HEK293 (cell line): ENCODE results near the gene HAUS2.

Experiments used
- CTCF ChIA-PET: fragments of 350-600 bp; formaldehyde crosslinking; extraction: SDS; loops from one replicate; lab custom pipeline; 2021; ENCODE audit warnings: antibody characterized with exemption; lab: Yijun Ruan, JAX
- POLR2A ChIA-PET: fragments of 300-600 bp; formaldehyde crosslinking; extraction: SDS; loops from one replicate; lab custom pipeline; 2020; ENCODE audit warnings: antibody characterized with exemption, inconsistent platforms; lab: Yijun Ruan, JAX
- H3K27ac ChIP-seq: fragments of 200-500 bp; sonication (Bioruptor generic); 2 replicates; pipeline ENCODE4 v1.5.1; 2014; ENCODE audit warnings: low read depth, low read length, control low read depth, inconsistent platforms; ENCODE audit errors: extremely low read depth
- H3K36me3 ChIP-seq, 2 experiments: fragments of 200-500 bp in 1 of 2; sonication (Bioruptor generic) in 1 of 2; 1 replicate in 1 of 2; 2 replicates in 1 of 2; pipeline ENCODE4 v1.5.1; 2014 to 2017; ENCODE audit warnings: inconsistent platforms in 2 of 2, low read length in 2 of 2; ENCODE audit not compliant: control insufficient read depth in 2 of 2, insufficient read depth in 1 of 2
- H3K4me1 ChIP-seq: fragments of 200-500 bp; sonication (Bioruptor generic); 2 replicates; pipeline ENCODE4 v1.5.1; 2014; ENCODE audit warnings: mild to moderate bottlenecking, low read length, inconsistent platforms; ENCODE audit not compliant: control insufficient read depth, insufficient read depth
- H3K4me3 ChIP-seq: 2 replicates; pipeline ENCODE4 v1.5.1; 2011; ENCODE audit warnings: low read depth, mild to moderate bottlenecking, control low read depth, low read length, moderate library complexity
- H3K9me3 ChIP-seq: fragments of 200-500 bp; sonication (Bioruptor generic); 2 replicates; pipeline ENCODE4 v1.5.1; 2014; ENCODE audit warnings: low read depth, low read length, inconsistent platforms; ENCODE audit not compliant: control insufficient read depth, insufficient read depth
- HOXD13 ChIP-seq: sonication (generic); formaldehyde crosslinking; IDR thresholded peaks from 2 replicates; pipeline ENCODE4 v1.8.0; 2022; ENCODE audit warnings: missing genetic modification reagents, borderline replicate concordance
- KLF8 ChIP-seq: fragments of 450-650 bp; formaldehyde crosslinking; IDR thresholded peaks from 2 replicates; pipeline ENCODE4 v1.5.1; 2016; ENCODE audit warnings: missing biosample characterization, missing genetic modification characterization
- PRDM1 ChIP-seq: fragments of 450-650 bp; formaldehyde crosslinking; IDR thresholded peaks from 2 replicates; pipeline ENCODE4; 2016; ENCODE audit warnings: missing biosample characterization, missing genetic modification characterization
- SP3 ChIP-seq: fragments of 450-650 bp; formaldehyde crosslinking; IDR thresholded peaks from 2 replicates; pipeline ENCODE4 v1.5.1; 2016; ENCODE audit warnings: missing biosample characterization, missing genetic modification characterization
- YY2 ChIP-seq: fragments of 450-650 bp; formaldehyde crosslinking; IDR thresholded peaks from 2 replicates; pipeline ENCODE4 v1.5.1; 2016; ENCODE audit warnings: missing biosample characterization, missing genetic modification characterization
- ZNF112 ChIP-seq: fragments of 450-650 bp; formaldehyde crosslinking; IDR thresholded peaks from 2 replicates; pipeline ENCODE4 v1.5.0; 2017; ENCODE audit warnings: missing biosample characterization, missing genetic modification characterization
- ZNF133 ChIP-seq: fragments of 450-650 bp; formaldehyde crosslinking; IDR thresholded peaks from 2 replicates; pipeline ENCODE4 v1.5.1; 2016; ENCODE audit warnings: missing biosample characterization, missing genetic modification characterization
- ZNF16 ChIP-seq: fragments of 450-650 bp; formaldehyde crosslinking; IDR thresholded peaks from 2 replicates; pipeline ENCODE4 v1.5.1; 2016; ENCODE audit warnings: low read depth, missing biosample characterization, missing genetic modification characterization
- ZNF19 ChIP-seq: fragments of 450-650 bp; formaldehyde crosslinking; IDR thresholded peaks from 2 replicates; pipeline ENCODE4; 2016; ENCODE audit warnings: missing biosample characterization, missing genetic modification characterization, low read depth
- ZNF404 ChIP-seq: fragments of 450-650 bp; formaldehyde crosslinking; IDR thresholded peaks from 2 replicates; pipeline ENCODE4 v1.5.1; 2017; ENCODE audit warnings: missing biosample characterization, missing genetic modification characterization
- ZNF501 ChIP-seq: fragments of 450-650 bp; formaldehyde crosslinking; IDR thresholded peaks from 2 replicates; pipeline ENCODE4 v1.5.1; 2016; ENCODE audit warnings: missing biosample characterization, missing genetic modification characterization
- ZNF510 ChIP-seq: fragments of 450-650 bp; formaldehyde crosslinking; IDR thresholded peaks from 2 replicates; pipeline ENCODE4 v1.5.1; 2018; ENCODE audit warnings: mild to moderate bottlenecking, missing genetic modification characterization, missing biosample characterization; ENCODE audit not compliant: insufficient replicate concordance
- ZNF529 ChIP-seq: fragments of 450-650 bp; formaldehyde crosslinking; IDR thresholded peaks from 2 replicates; pipeline ENCODE4 v1.5.1; 2017; ENCODE audit warnings: missing genetic modification characterization, missing biosample characterization; ENCODE audit not compliant: insufficient replicate concordance
- ZNF610 ChIP-seq: fragments of 450-650 bp; formaldehyde crosslinking; IDR thresholded peaks from 2 replicates; pipeline ENCODE4 v1.5.1; 2016; ENCODE audit warnings: missing biosample characterization, missing genetic modification characterization, borderline replicate concordance
- ZNF654 ChIP-seq: fragments of 450-650 bp; formaldehyde crosslinking; IDR thresholded peaks from 2 replicates; pipeline ENCODE4 v1.5.1; 2016; ENCODE audit warnings: low read depth, missing biosample characterization, missing genetic modification characterization
- ZNF658 ChIP-seq: fragments of 450-650 bp; formaldehyde crosslinking; IDR thresholded peaks from 2 replicates; pipeline ENCODE4; 2016; ENCODE audit warnings: missing biosample characterization, missing genetic modification characterization
- ZNF777 ChIP-seq: fragments of 450-650 bp; formaldehyde crosslinking; IDR thresholded peaks from 2 replicates; pipeline ENCODE4 v1.5.1; 2017; ENCODE audit warnings: missing biosample characterization, missing genetic modification characterization, borderline replicate concordance
- ZSCAN23 ChIP-seq: fragments of 450-650 bp; formaldehyde crosslinking; IDR thresholded peaks from 2 replicates; pipeline ENCODE4 v1.5.1; 2016; ENCODE audit warnings: missing biosample characterization, missing genetic modification characterization
- TF ChIP-seq, protein P1 (sequence below): fragments of 450-650 bp; IDR thresholded peaks from 2 replicates; pipeline ENCODE4 v1.5.1; 2018; ENCODE audit warnings: missing biosample characterization, mild to moderate bottlenecking, missing genetic modification characterization
- TF ChIP-seq, protein P2 (sequence below): fragments of 450-650 bp; formaldehyde crosslinking; IDR thresholded peaks from 2 replicates; pipeline ENCODE4 v1.5.1; 2017; ENCODE audit warnings: missing biosample characterization, mild to moderate bottlenecking, missing genetic modification characterization, moderate library complexity
- TF ChIP-seq, protein P3 (sequence below): fragments of 450-650 bp; formaldehyde crosslinking; IDR thresholded peaks from 2 replicates; pipeline ENCODE4 v1.5.1; 2016; ENCODE audit warnings: missing biosample characterization, missing genetic modification characterization
- TF ChIP-seq, protein P4 (sequence below): fragments of 450-650 bp; formaldehyde crosslinking; IDR thresholded peaks from 2 replicates; pipeline ENCODE4 v1.5.1; 2016; ENCODE audit warnings: missing biosample characterization, missing genetic modification characterization
- TF ChIP-seq, protein P5 (sequence below): fragments of 450-650 bp; formaldehyde crosslinking; IDR thresholded peaks from 2 replicates; pipeline ENCODE4 v1.5.1; 2016; ENCODE audit warnings: missing biosample characterization, missing genetic modification characterization
- TF ChIP-seq, protein P6 (sequence below): fragments of 450-650 bp; formaldehyde crosslinking; IDR thresholded peaks from 2 replicates; pipeline ENCODE4 v1.5.1; 2016; ENCODE audit warnings: missing biosample characterization, missing genetic modification characterization

HAUS2 gene

DNA sequence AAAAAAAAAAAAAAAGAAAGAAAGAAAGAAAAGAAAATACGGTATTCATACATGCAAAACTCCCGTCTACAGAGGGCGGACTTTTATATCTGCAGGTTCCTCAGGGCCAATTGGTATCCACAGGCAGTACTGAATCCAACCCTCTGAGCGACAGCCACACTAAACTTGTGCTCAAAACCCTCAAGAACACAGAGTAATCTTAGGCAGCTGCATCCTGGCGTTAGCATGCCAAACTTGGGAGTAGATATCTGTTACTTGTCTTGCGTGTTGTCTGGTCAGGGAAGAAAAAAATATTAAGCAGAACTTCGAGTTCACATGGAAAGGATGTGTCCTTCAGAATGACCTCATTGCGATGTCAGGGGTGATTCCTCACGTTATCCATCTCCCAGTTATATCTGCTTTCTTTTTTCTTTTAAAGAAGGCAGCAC lies 40.4 kb upstream of the HAUS2 start:
- CTCF ChIA-PET, result interaction anchor here (0.7 kb wide), 1 partner anchor 36 kb away, joined by 4 read pairs; no protein-coding TSS in a partner anchor
- Histone ChIP-seq H3K4me1 (no peaks in the 10 kb centered on the region), H3K36me3 (no peaks in the 10 kb centered on the region; a peak in 1 of 3 replicates), H3K4me3 (no peak overlapping the region), H3K27ac (no peak overlapping the region), H3K9me3 (no peaks in the 10 kb centered on the region)
- POLR2A ChIA-PET, result no interaction called here
- TF ChIP-seq, protein P1, sequence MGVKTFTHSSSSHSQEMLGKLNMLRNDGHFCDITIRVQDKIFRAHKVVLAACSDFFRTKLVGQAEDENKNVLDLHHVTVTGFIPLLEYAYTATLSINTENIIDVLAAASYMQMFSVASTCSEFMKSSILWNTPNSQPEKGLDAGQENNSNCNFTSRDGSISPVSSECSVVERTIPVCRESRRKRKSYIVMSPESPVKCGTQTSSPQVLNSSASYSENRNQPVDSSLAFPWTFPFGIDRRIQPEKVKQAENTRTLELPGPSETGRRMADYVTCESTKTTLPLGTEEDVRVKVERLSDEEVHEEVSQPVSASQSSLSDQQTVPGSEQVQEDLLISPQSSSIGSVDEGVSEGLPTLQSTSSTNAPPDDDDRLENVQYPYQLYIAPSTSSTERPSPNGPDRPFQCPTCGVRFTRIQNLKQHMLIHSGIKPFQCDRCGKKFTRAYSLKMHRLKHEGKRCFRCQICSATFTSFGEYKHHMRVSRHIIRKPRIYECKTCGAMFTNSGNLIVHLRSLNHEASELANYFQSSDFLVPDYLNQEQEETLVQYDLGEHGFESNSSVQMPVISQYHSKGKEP (tag by site-specific recombination), result no peak
- no peak for TF ChIP-seq YY2 (tag by site-specific recombination)
- TF ChIP-seq ZNF777 (tag by site-specific recombination), result no peak
- TF ChIP-seq, protein P2, sequence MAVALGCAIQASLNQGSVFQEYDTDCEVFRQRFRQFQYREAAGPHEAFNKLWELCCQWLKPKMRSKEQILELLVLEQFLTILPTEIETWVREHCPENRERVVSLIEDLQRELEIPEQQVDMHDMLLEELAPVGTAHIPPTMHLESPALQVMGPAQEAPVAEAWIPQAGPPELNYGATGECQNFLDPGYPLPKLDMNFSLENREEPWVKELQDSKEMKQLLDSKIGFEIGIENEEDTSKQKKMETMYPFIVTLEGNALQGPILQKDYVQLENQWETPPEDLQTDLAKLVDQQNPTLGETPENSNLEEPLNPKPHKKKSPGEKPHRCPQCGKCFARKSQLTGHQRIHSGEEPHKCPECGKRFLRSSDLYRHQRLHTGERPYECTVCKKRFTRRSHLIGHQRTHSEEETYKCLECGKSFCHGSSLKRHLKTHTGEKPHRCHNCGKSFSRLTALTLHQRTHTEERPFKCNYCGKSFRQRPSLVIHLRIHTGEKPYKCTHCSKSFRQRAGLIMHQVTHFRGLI (tag by site-specific recombination), result no peak
- no peak for TF ChIP-seq ZNF658 (tag by site-specific recombination)
- TF ChIP-seq HOXD13, result no peak
- no peak for TF ChIP-seq KLF8 (tag by site-specific recombination)
- no peak for TF ChIP-seq ZNF133
- TF ChIP-seq ZNF654, result no peak
- TF ChIP-seq, protein P3, sequence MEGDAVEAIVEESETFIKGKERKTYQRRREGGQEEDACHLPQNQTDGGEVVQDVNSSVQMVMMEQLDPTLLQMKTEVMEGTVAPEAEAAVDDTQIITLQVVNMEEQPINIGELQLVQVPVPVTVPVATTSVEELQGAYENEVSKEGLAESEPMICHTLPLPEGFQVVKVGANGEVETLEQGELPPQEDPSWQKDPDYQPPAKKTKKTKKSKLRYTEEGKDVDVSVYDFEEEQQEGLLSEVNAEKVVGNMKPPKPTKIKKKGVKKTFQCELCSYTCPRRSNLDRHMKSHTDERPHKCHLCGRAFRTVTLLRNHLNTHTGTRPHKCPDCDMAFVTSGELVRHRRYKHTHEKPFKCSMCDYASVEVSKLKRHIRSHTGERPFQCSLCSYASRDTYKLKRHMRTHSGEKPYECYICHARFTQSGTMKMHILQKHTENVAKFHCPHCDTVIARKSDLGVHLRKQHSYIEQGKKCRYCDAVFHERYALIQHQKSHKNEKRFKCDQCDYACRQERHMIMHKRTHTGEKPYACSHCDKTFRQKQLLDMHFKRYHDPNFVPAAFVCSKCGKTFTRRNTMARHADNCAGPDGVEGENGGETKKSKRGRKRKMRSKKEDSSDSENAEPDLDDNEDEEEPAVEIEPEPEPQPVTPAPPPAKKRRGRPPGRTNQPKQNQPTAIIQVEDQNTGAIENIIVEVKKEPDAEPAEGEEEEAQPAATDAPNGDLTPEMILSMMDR, result no peak

DNA sequence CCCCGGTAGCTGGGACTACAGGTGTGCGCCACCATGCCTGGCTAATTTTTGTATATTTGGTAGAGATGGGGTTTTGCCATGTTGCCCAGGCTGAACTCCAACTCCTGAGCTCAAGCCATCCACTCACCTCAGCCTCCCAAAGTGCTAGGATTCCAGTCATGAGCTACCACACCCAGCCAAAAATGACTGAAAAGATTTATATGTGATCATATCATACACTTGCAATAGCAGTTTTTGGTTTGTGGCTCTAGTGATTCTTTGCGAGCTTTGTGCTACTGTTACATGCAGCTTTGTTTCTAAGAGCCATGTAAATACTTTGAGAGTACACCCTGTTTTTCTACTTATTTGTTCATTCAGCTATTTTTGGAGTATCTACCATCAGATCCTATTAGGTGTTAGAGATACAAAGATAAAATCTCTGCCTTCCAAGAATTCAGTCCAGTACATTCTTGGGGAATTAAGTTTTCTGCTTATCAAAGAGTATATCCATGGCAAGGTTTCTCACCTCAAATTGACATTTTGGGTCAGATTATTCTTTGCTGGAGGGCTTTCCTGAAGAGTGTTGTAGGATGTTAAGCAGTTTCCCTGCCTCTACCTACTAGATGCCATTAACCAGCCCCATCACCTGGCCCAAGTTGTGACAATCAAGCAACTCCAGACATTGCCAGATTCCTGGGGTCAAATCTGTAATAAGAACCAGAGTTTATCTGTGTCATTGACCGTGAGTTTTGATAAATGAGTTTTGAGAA lies 38.2 kb upstream of the HAUS2 start:
- CTCF ChIA-PET, result interaction anchor here (0.7 kb wide), 1 partner anchor 155 kb away, joined by 3 read pairs; no protein-coding TSS in a partner anchor
- TF ChIP-seq, protein P4, sequence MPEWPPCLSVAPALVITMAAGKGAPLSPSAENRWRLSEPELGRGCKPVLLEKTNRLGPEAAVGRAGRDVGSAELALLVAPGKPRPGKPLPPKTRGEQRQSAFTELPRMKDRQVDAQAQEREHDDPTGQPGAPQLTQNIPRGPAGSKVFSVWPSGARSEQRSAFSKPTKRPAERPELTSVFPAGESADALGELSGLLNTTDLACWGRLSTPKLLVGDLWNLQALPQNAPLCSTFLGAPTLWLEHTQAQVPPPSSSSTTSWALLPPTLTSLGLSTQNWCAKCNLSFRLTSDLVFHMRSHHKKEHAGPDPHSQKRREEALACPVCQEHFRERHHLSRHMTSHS (tag by site-specific recombination), result no peak
- TF ChIP-seq ZNF529 (tag by site-specific recombination) (no peak), ZNF112 (tag by site-specific recombination) (no peak), PRDM1 (tag by site-specific recombination) (no peak), ZNF610 (tag by site-specific recombination) (no peak), ZNF501 (tag by site-specific recombination) (no peak), ZNF19 (tag by site-specific recombination) (no peak), SP3 (no peak), ZNF510 (no peak), ZSCAN23 (tag by site-specific recombination) (no peak), ZNF404 (tag by site-specific recombination) (no peak), ZNF16 (no peak)
- TF ChIP-seq, protein P5, sequence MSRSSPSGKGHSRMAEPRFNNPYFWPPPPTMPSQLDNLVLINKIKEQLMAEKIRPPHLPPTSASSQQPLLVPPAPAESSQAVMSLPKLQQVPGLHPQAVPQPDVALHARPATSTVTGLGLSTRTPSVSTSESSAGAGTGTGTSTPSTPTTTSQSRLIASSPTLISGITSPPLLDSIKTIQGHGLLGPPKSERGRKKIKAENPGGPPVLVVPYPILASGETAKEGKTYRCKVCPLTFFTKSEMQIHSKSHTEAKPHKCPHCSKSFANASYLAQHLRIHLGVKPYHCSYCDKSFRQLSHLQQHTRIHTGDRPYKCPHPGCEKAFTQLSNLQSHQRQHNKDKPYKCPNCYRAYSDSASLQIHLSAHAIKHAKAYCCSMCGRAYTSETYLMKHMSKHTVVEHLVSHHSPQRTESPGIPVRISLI, result no peak
- TF ChIP-seq, protein P6, sequence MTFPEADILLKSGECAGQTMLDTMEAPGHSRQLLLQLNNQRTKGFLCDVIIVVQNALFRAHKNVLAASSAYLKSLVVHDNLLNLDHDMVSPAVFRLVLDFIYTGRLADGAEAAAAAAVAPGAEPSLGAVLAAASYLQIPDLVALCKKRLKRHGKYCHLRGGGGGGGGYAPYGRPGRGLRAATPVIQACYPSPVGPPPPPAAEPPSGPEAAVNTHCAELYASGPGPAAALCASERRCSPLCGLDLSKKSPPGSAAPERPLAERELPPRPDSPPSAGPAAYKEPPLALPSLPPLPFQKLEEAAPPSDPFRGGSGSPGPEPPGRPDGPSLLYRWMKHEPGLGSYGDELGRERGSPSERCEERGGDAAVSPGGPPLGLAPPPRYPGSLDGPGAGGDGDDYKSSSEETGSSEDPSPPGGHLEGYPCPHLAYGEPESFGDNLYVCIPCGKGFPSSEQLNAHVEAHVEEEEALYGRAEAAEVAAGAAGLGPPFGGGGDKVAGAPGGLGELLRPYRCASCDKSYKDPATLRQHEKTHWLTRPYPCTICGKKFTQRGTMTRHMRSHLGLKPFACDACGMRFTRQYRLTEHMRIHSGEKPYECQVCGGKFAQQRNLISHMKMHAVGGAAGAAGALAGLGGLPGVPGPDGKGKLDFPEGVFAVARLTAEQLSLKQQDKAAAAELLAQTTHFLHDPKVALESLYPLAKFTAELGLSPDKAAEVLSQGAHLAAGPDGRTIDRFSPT (tag by site-specific recombination), result no peak

More for the DNA sequence above, 38.2 kb upstream of the HAUS2 start:
- Histone ChIP-seq H3K4me1 (no peaks in the 10 kb centered on the region), H3K27ac (no peak overlapping the region), H3K36me3 (peaks cover 0 to 12% of the 10 kb centered on the region in 2 experiments; a peak in 2 of 3 replicates), H3K4me3 (no peak overlapping the region), H3K9me3 (no peaks in the 10 kb centered on the region)
- POLR2A ChIA-PET, result no interaction called here
